Measurements from ENCODE around the gene NAGLU. TPM values are rescaled to one million over a fixed set of nuclear protein-coding genes. Genes with fewer than 3 reads are reported as not detected.

NAGLU gene
- total and polyA plus RNA-seq, 2 of the 13 experiments (the other 11 are each of a cell fraction or from before 2014, with no cell fraction given): 28.2 to 40.1 TPM

- TF ChIP-seq ZNF407 (CRISPR knock-in tag; IDR thresholded peaks at IDR 0.05; ENCODE audit: not compliant biosample characterization) (peak; percentile 17), TEAD3 (CRISPR knock-in tag; optimal IDR thresholded peaks at IDR 0.05; ENCODE audit: borderline replicate concordance) (peak; percentile 80), NR1H2 (CRISPR knock-in tag; IDR thresholded peaks at IDR 0.05; ENCODE audit: borderline replicate concordance, low read depth) (0 out of 2 replicates have a peak, but pooled peaks have one; percentile 69), ZNF496 (CRISPR knock-in tag; IDR thresholded peaks at IDR 0.05; ENCODE audit: insufficient replicate concordance) (no peak), ATF7 (IDR thresholded peaks at IDR 0.05) (no peak), ATF7 (CRISPR knock-in tag; IDR thresholded peaks at IDR 0.05) (peak; percentile 90), ZNF329 (CRISPR knock-in tag; IDR thresholded peaks at IDR 0.05; ENCODE audit: low read depth) (no peak), SIN3A (IDR thresholded peaks at IDR 0.05; ENCODE audit: borderline replicate concordance, low read depth, low read length) (no peak), TGIF2 (CRISPR knock-in tag; IDR thresholded peaks at IDR 0.05) (peak; percentile 58), HDAC2 (CRISPR knock-in tag; IDR thresholded peaks at IDR 0.05) (peak; percentile 97), ZSCAN5A (CRISPR knock-in tag; IDR thresholded peaks at IDR 0.05; ENCODE audit: borderline replicate concordance) (peak; percentile 49; the same call in 1 of the 2 replicates), GTF3A (CRISPR knock-in tag; conservative IDR thresholded peaks at IDR 0.05) (0 out of 2 replicates have a peak, but pooled peaks have one; percentile 73), SRSF4 (IDR thresholded peaks at IDR 0.05; ENCODE audit: low read depth, low read length, poor library complexity, severe bottlenecking) (no peak), ZNF160 (CRISPR knock-in tag; IDR thresholded peaks at IDR 0.05) (no peak; the same call in 1 of the 2 replicates), PHF21A (CRISPR knock-in tag; IDR thresholded peaks at IDR 0.05) (no peak; the same call in none of the 2 replicates), MTF1 (CRISPR knock-in tag; IDR thresholded peaks at IDR 0.05) (no peak), RBAK (CRISPR knock-in tag; IDR thresholded peaks at IDR 0.05) (no peak), ZBTB25 (CRISPR knock-in tag; IDR thresholded peaks at IDR 0.05) (peak; percentile 61; the same call in 1 of the 2 replicates), YEATS2 (CRISPR knock-in tag; IDR thresholded peaks at IDR 0.05; ENCODE audit: borderline replicate concordance) (peak; percentile 9; the same call in 1 of the 2 replicates)
Measured at GRCh38 chr17:42530952-42531454, 5.0 kb upstream of the NAGLU start (continued).

All from HepG2 (cell line).